IgD-negative memory B cell (primary cell): ENCODE measurements around the gene PEX7. TPM values are rescaled to one million over a fixed set of nuclear protein-coding genes. Genes with fewer than 3 reads are reported as not detected.
A peak's percentile ranks its signal among the peaks of the same experiment; 100 is the strongest.
"Not testable (repeated sequence)": the region's sequence is repeated elsewhere in the genome, so short reads cannot be mapped to it uniquely, and the experiment has no call there.

Experiments used
- H3K27ac Mint-ChIP-seq, 3 donors: one replicate each; pipeline ENCODE4 v1.8.0; 2020 to 2022; ENCODE audit warnings: mild to moderate bottlenecking in 3 of 3, mixed read lengths in 3 of 3, moderate library complexity in 1 of 3
- H3K27me3 Mint-ChIP-seq: one replicate; pipeline ENCODE4 v1.8.0; 2021; ENCODE audit warnings: mixed read lengths
- H3K36me3 Mint-ChIP-seq: one replicate; pipeline ENCODE4 v1.8.0; 2020; ENCODE audit warnings: mild to moderate bottlenecking, mixed read lengths
- H3K4me1 Mint-ChIP-seq, 3 donors: one replicate each; pipeline ENCODE4 v1.8.0; 2020 to 2022; ENCODE audit warnings: mixed read lengths in 3 of 3, mild to moderate bottlenecking in 1 of 3
- H3K4me3 Mint-ChIP-seq, 4 donors: one replicate each; pipeline ENCODE4 v1.8.0; 2020 to 2022; ENCODE audit warnings: mild to moderate bottlenecking in 4 of 4, mixed read lengths in 4 of 4, moderate library complexity in 3 of 4
- H3K9me3 Mint-ChIP-seq, 3 donors: one replicate each; pipeline ENCODE4 v1.8.0; 2020 to 2021; ENCODE audit warnings: mixed read lengths in 3 of 3, mild to moderate bottlenecking in 1 of 3
- polyA plus RNA-seq: library from polyadenylated mRNA; unstranded; fragments of 300-500 nt; fragmentation: Illumina TruSeq; gene quantifications from one replicate; pipeline ENCODE4 v1.2.3, GENCODE V29; 2021

PEX7 gene
- polyA plus RNA-seq, 1 donor from 2014 or later: 5.6 TPM

DNA sequence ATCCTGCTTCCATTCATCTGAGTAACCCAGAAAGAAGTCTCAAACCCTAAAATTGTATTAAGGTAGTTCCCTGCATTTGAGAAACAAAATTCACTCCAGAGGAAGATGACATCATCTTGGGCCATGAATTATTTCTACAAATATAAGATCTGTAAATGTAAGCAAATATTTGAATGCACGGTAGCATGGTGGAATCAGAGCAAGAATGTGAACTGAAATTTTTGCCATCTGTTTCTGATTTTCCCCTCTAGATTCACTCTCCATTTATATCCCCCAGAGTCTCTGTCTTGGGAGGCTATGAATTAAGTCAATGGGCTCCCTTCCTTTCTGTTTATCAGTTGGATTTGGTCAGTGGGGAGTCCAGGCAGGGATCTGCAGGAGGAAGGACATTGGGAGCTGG is 24.3 kb upstream of the PEX7 start:
- H3K9me3 Mint-ChIP-seq: peaks cover 0 to 5% (median 0%) of the 10 kb centered on the region in 3 donors
- no peaks in the 10 kb centered on the region for H3K27me3 Mint-ChIP-seq
- peak overlapping the region in 1 of 4 donors; percentile 15 for H3K4me3 Mint-ChIP-seq
- H3K36me3 Mint-ChIP-seq: peaks cover 1% of the 10 kb centered on the region
- H3K27ac Mint-ChIP-seq: no peak overlapping the region
- H3K4me1 Mint-ChIP-seq: peaks cover 5 to 6% (median 5%) of the 10 kb centered on the region in 3 donors

DNA sequence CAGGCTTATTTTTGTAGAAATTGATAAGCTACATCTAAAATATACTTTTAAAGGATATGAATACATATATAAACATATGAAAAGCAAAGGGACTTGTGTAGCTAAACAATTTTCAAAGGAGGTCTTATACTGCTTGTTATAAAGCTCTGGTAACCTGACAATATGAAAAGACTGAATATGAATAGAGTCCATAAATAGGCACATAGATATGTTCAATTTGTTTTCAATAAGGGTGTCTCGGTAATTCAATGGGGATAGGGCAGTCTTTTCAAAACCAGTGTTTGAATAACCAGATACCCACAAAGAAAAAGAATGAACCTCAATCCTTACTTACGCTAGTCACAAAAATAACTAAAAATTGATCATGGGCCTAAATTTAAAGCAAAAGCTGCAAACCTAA is 20.8 kb upstream of the PEX7 start:
- Mint-ChIP-seq H3K4me1 (no peaks in the 10 kb centered on the region), H3K9me3 (peaks cover 0 to 5% (median 4%) of the 10 kb centered on the region in 3 donors), H3K4me3 (no peak overlapping the region), H3K36me3 (peaks cover 4% of the 10 kb centered on the region), H3K27ac (no peak overlapping the region), H3K27me3 (no peaks in the 10 kb centered on the region)

- Mint-ChIP-seq H3K4me3 (no peak overlapping the region), H3K27ac (no peak overlapping the region), H3K36me3 (peaks cover 4% of the 10 kb centered on the region), H3K9me3 (peaks cover 0 to 5% (median 4%) of the 10 kb centered on the region in 3 donors), H3K27me3 (no peaks in the 10 kb centered on the region), H3K4me1 (no peaks in the 10 kb centered on the region)
Observed at GRCh38 chr6:136803608-136804007, 18.8 kb upstream of the PEX7 start.

DNA sequence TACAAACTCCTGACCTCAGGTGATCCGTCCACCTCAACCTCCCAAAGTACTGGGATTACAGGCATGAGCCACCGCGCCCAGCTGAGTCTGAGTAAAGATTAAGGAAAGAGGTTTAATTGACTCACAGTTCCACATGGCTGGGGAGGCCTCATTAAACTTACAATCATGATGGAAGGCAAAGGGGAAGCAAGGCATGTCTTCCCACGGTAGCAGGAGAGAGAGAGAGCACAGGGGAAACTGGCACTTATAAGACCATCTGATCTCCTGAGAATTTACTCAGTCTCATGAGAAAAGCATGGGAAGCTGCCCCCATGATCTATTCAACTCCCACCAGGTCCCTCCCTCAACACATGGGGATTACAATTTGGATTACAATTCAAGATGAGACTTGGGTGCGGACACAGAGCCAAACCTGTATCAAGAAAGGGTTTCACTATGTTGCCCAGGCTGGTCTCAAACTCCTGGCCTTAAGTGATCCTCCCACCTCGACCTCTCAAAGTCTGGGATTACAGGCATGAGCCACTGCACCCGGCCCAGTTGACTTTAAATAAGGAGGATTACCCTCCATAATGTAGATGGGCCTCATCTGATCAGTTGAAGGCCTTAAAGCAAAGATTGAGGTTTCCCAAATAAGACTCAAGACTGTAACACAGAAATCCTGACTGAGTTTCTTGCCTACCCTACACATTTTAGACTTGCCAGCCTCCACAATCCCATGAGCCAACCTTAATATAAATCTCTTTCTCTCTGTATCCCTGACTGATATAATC is 13.1 kb upstream of the PEX7 start:
- Mint-ChIP-seq H3K9me3 (no peaks in the 10 kb centered on the region), H3K27me3 (no peaks in the 10 kb centered on the region), H3K4me1 (no peaks in the 10 kb centered on the region), H3K4me3 (no peak overlapping the region), H3K27ac (no peak overlapping the region), H3K36me3 (no peaks in the 10 kb centered on the region)

DNA sequence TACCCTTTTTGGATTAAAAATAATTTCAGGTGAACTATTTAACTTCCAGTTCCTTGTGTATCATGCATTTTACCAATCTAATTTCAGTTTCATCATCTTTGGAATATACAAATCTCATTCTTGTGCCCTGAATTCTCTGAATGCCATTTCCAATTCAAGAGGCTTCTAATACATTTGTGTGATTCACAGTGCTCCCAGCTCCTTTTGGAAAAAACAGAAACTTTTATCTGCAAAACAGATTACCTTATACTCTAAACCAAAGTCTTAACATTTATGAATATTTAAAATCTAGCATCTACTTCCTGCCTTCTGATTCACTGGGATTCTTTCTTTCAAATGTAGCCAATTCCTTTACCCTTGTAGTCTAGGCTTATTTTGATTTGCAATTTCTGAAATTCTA is 11.1 kb upstream of the PEX7 start:
- Mint-ChIP-seq H3K4me3 (no peak overlapping the region), H3K36me3 (no peaks in the 10 kb centered on the region), H3K27me3 (no peaks in the 10 kb centered on the region), H3K4me1 (no peaks in the 10 kb centered on the region), H3K27ac (no peak overlapping the region), H3K9me3 (peaks cover 0 to 2% (median 0%) of the 10 kb centered on the region in 3 donors)

- H3K4me1 Mint-ChIP-seq: no peaks in the 10 kb centered on the region
- no peak overlapping the region for H3K27ac Mint-ChIP-seq
- no peaks in the 10 kb centered on the region for H3K36me3 Mint-ChIP-seq
- no peaks in the 10 kb centered on the region for H3K27me3 Mint-ChIP-seq
- H3K9me3 Mint-ChIP-seq: peaks cover 0 to 2% (median 0%) of the 10 kb centered on the region in 3 donors
- H3K4me3 Mint-ChIP-seq: no peak overlapping the region
Observed at GRCh38 chr6:136812174-136812573, 10.2 kb upstream of the PEX7 start.

GRCh38 chr6:136815608-136816007 is 6.8 kb upstream of the PEX7 start:
- H3K27me3 Mint-ChIP-seq, H3K27ac Mint-ChIP-seq, H3K9me3 Mint-ChIP-seq, H3K4me1 Mint-ChIP-seq, H3K36me3 Mint-ChIP-seq, H3K4me3 Mint-ChIP-seq: not testable (repeated sequence)

DNA sequence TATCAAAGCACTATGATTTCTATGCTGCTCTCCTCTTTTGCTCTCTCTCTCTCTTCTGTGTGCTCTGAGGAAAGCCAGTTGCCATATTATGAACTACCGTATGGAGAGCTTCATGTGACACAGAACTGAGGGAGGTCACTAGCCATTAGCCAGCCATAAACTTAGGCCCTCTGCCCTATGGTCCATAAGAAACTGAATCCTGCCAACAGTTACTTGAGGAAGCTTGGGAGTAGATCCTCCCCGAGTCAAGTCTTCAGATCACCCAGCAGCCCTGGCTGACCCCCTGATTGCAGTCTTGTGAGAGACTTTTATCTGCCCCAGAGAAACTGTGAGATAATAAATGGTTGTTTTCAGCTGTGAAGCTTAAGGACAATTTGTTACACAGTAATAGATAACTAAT is 5.7 kb upstream of the PEX7 start:
- H3K27ac Mint-ChIP-seq: no peak overlapping the region
- H3K9me3 Mint-ChIP-seq: peaks cover 0 to 2% (median 0%) of the 10 kb centered on the region in 3 donors
- peaks cover 0 to 4% (median 3%) of the 10 kb centered on the region in 3 donors for H3K4me1 Mint-ChIP-seq
- no peaks in the 10 kb centered on the region for H3K27me3 Mint-ChIP-seq
- no peak overlapping the region for H3K4me3 Mint-ChIP-seq
- H3K36me3 Mint-ChIP-seq: peaks cover 2% of the 10 kb centered on the region

DNA sequence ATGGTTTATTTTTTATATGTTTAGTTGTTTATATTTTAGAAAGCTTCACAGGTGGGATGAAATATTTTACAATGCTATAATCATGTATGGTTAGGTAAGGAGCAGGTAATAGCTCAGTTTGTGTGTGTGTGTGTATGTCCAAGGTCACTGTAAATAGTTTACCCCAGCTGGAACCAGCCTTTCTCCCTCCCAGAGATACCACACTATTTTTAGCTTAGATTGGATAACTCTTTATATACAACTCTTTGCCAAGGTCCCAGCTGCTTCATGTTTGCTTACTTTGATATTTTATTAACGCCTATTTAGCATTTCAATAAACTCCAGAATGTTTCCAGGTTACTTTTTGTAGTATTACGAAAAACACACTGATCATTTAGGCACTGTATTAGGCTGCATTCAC is 1.8 kb upstream of the PEX7 start:
- Mint-ChIP-seq H3K27ac (no peak overlapping the region), H3K4me3 (peak overlapping the region in 1 of 4 donors; percentile 16), H3K9me3 (peaks cover 0 to 1% (median 0%) of the 10 kb centered on the region in 3 donors), H3K4me1 (peaks cover 10 to 17% (median 15%) of the 10 kb centered on the region in 3 donors), H3K27me3 (no peaks in the 10 kb centered on the region), H3K36me3 (peaks cover 2% of the 10 kb centered on the region)

DNA sequence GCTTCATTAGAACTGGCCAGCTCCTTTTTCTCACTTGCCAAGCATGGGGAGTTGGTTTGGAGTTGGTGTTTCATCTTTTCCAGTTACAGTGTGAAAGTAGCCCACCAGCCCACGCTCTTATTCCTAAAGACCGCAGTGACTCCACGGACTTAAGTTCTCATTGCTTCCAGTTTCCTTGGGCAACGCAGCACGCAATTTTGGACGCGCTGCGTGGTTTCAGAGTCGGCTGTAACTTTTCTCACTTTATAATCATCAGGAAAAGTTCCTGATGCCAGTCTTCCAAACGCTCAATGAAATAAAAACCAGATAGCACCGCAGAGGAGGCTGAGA is 381 bp upstream of the PEX7 start:
- Mint-ChIP-seq H3K36me3 (peaks cover 6% of the 10 kb centered on the region), H3K4me1 (peaks cover 10 to 19% (median 15%) of the 10 kb centered on the region in 3 donors)

DNA sequence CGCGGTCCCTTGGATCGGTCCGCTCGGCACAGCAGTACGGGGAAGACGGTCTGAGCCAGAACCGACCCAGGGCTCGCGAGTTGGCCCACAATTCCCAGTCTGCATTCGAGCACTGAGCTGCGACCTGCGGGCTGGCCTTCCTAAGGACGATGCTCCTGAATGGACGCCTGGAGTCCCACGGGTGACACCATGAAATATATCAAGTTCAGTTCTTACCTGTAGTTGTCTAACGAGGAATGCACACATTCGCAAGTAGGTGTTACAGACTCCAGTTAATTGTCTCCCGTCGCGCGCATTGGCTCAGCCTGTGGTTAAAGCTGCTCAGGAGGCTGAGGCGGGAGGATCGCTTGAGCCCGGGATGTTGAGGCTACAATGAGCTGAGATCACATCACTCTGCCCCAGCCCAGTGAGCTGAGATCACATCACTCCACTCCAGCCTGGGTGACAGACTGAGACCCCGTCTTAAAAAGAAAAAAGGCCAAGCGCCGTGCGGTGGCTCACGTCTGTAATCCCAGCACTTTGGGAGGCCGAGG is 802 bp downstream of the PEX7 start:
- Mint-ChIP-seq H3K4me3 (peak overlapping the region; percentile 90 to 94 (median 93)), H3K4me1 (peaks cover 10 to 19% (median 15%) of the 10 kb centered on the region in 3 donors), H3K36me3 (peaks cover 10% of the 10 kb centered on the region), H3K27me3 (no peaks in the 10 kb centered on the region), H3K9me3 (no peaks in the 10 kb centered on the region), H3K27ac (peak overlapping the region; percentile 83 to 98 (median 90))

More for the DNA sequence above, 381 bp upstream of the PEX7 start:
- peak overlapping the region; percentile 92 to 98 (median 95) for H3K4me3 Mint-ChIP-seq
- H3K27me3 Mint-ChIP-seq: no peaks in the 10 kb centered on the region
- H3K9me3 Mint-ChIP-seq: no peaks in the 10 kb centered on the region
- peak overlapping the region; percentile 83 to 98 (median 96) for H3K27ac Mint-ChIP-seq

DNA sequence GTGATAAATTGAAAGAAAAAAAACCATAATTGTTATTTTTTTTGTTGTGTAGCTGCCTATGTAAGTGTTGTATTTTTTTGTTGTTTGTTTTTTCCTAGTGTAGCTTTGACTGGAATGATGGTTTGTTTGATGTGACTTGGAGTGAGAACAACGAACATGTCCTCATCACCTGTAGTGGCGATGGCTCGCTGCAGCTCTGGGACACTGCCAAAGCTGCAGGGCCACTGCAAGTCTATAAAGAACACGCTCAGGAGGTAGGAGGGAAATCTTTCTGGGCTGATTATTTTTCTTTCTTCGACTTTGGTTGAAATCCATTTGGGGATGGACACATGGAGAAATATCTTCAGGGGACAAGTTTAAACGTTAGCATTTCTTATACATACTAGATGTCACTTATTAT is 3.8 kb downstream of the PEX7 start:
- peaks cover 27% of the 10 kb centered on the region for H3K36me3 Mint-ChIP-seq
- peaks cover 10 to 20% (median 15%) of the 10 kb centered on the region in 3 donors for H3K4me1 Mint-ChIP-seq

GRCh38 chr6:136831873-136832562 is 9.6 kb downstream of the PEX7 start:
- H3K27ac Mint-ChIP-seq: peak overlapping the region in 1 of 3 donors; percentile 50
- no peak overlapping the region for H3K4me3 Mint-ChIP-seq
- peaks cover 41% of the 10 kb centered on the region for H3K36me3 Mint-ChIP-seq
- H3K9me3 Mint-ChIP-seq: peaks cover 2 to 13% (median 13%) of the 10 kb centered on the region in 3 donors
- H3K4me1 Mint-ChIP-seq: peaks cover 0 to 3% (median 0%) of the 10 kb centered on the region in 3 donors
- no peaks in the 10 kb centered on the region for H3K27me3 Mint-ChIP-seq

More for the DNA sequence above, 3.8 kb downstream of the PEX7 start:
- Mint-ChIP-seq H3K27ac (peak overlapping the region in 1 of 3 donors; percentile 11), H3K9me3 (peaks cover 0 to 4% (median 3%) of the 10 kb centered on the region in 3 donors), H3K27me3 (no peaks in the 10 kb centered on the region), H3K4me3 (peak overlapping the region in 1 of 4 donors; percentile 21)

DNA sequence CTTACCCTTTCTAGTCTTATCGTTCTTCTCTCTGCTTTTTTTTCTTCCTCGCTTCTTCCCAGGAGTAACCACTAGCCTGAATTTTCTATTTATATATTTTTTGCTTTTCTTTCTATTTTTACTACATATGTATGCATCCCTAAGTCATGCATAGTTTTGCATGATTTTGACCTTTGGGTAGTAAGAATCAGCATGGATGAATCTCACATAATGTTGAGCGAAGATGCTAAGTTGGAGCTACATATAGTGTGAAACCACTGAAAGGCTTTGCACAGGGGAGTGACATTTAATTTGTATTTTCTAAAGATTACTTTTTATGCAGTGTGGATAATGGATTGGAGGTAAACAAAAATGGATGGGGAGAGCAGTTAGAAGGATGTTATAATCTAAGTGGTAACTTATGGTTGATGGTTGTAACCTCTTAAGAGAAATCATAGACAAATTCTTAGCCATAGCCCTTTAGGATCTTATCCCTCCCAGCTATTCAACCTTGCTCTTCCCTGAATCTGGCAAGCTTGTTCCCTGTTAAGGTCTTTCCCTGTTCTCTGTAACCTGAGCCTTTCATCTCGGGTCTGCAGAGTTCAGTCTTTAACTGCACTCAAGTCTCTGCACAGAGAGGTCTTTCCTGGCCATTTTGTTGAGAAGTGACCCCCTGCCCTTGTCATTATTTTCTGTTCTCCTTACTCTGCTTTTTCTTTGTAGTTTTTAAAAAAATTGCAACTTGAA is 18.0 kb downstream of the PEX7 start:
- Mint-ChIP-seq H3K27me3 (no peaks in the 10 kb centered on the region), H3K4me3 (no peak overlapping the region), H3K27ac (no peak overlapping the region), H3K9me3 (no peaks in the 10 kb centered on the region), H3K36me3 (peaks cover 4% of the 10 kb centered on the region), H3K4me1 (no peaks in the 10 kb centered on the region)

DNA sequence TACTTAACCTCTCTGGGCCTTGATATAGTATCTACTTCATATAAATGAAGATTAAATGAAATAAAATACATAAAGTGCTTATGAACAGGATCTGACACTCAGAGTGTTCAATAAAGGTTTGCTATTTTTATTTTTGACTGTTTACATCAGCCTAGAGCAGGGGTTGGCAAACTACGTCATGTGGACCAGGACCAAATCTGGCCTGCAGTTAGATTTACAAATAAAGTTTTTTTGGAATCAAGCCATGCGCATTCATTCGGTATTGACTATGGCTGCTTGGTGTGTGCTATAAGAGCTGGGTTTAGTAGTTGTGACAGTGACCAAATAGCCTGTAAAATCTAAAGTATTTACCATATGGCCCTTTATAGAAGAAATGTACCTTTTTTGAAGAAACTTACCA is 20.8 kb downstream of the PEX7 start:
- peaks cover 12% of the 10 kb centered on the region for H3K36me3 Mint-ChIP-seq
- no peak overlapping the region for H3K27ac Mint-ChIP-seq
- no peak overlapping the region for H3K4me3 Mint-ChIP-seq
- no peaks in the 10 kb centered on the region for H3K9me3 Mint-ChIP-seq
- no peaks in the 10 kb centered on the region for H3K4me1 Mint-ChIP-seq
- H3K27me3 Mint-ChIP-seq: no peaks in the 10 kb centered on the region
